SK-MEL-5 (cell line): Measurements from ENCODE around the gene IGF1. TPM values are rescaled to one million over a fixed set of nuclear protein-coding genes. Genes with fewer than 3 reads are reported as not detected.

Source experiments
- DNase-seq: peaks from one replicate; pipeline ENCODE4 v3.0.0-alpha.2; 2016; ENCODE audit warnings: low read depth, low spot score
- in situ Hi-C: cut with HindIII; loops from 2 replicates; pipeline ENCODE4 v1.10.0; 2016; ENCODE audit warnings: low sequenced_read_pairs, high pct_unique_total_duplicates, low pct_unique_long_range_greater_than_20kb
- total RNA-seq: library from RNA; depleted of rRNA; stranded (reverse); fragments of >200 nt; shearing (Covaris generic); gene quantifications from 2 replicates; pipeline ENCODE4 v1.2.3, GENCODE V29; 2014

The IGF1 gene
- total RNA-seq, 1 experiment from 2014 or later, result 6.0 TPM

- no peak for DNase-seq
- in situ Hi-C loops, result no loop called here
These were observed 39.2 kb downstream of the IGF1 start for GRCh38 chr12:102441077-102441596.

GRCh38 chr12:102439426-102440405, 40.6 kb downstream of the IGF1 start:
- no peak for DNase-seq
- in situ Hi-C loops, result no loop called here

GRCh38 chr12:102438827-102439210, 41.5 kb downstream of the IGF1 start:
- DNase-seq, result no peak
- in situ Hi-C loops, result no loop called here

GRCh38 chr12:102438047-102438826, 42.1 kb downstream of the IGF1 start:
- in situ Hi-C loops, result no loop called here

GRCh38 chr12:102437511-102437910, 42.9 kb downstream of the IGF1 start:
- in situ Hi-C loops, result no loop called here
- no peak for DNase-seq

More at GRCh38 chr12:102438047-102438826, 42.1 kb downstream of the IGF1 start:
- DNase-seq, result peak; percentile 5

- no peak for DNase-seq
- in situ Hi-C loops, result no loop called here
These were observed 43.5 kb downstream of the IGF1 start for GRCh38 chr12:102436867-102437266.

- no peak for DNase-seq
- in situ Hi-C loops, result no loop called here
These were observed 44.4 kb downstream of the IGF1 start for GRCh38 chr12:102435827-102436436.

- in situ Hi-C loops, result no loop called here
- no peak for DNase-seq
These were observed 47.1 kb downstream of the IGF1 start for GRCh38 chr12:102433304-102433703.

GRCh38 chr12:102430661-102431060, 49.7 kb downstream of the IGF1 start:
- DNase-seq, result no peak
- in situ Hi-C loops, result no loop called here

- in situ Hi-C loops, result no loop called here
- DNase-seq, result no peak
These were observed 50.9 kb downstream of the IGF1 start for GRCh38 chr12:102429211-102430154.

- no peak for DNase-seq
- in situ Hi-C loops, result no loop called here
These were observed 52.8 kb downstream of the IGF1 start for GRCh38 chr12:102427543-102427941.

GRCh38 chr12:102426599-102427542, 53.5 kb downstream of the IGF1 start:
- no peak for DNase-seq
- in situ Hi-C loops, result no loop called here

- in situ Hi-C loops, result no loop called here
These were observed 55.0 kb downstream of the IGF1 start for GRCh38 chr12:102425109-102426039.

GRCh38 chr12:102423462-102423861, 56.9 kb downstream of the IGF1 start:
- no peak for DNase-seq
- in situ Hi-C loops, result no loop called here

More at GRCh38 chr12:102425109-102426039, 55.0 kb downstream of the IGF1 start:
- no peak for DNase-seq
